H1 (cell line): ENCODE results near the gene SMAD7. TPM values are rescaled to one million over a fixed set of nuclear protein-coding genes. Genes with fewer than 3 reads are reported as not detected.

ENCODE experiments used
- BCL11A ChIP-seq, 2 experiments: IDR thresholded peaks; one replicate each; pipeline ENCODE4 v1.6.1; 2011; ENCODE audit warnings: low read depth in 2 of 2, low read length in 2 of 2, mild to moderate bottlenecking in 2 of 2
- CBX5 ChIP-seq: fragments of 300-800, 300-1000 bp; sonication (generic); IDR thresholded peaks from 2 replicates; pipeline ENCODE4 v1.7.1; 2016; ENCODE audit warnings: antibody characterized with exemption, low read length, low read depth
- CBX8 ChIP-seq: fragments of 300-800, 300-1000 bp; sonication (generic); IDR thresholded peaks from 2 replicates; pipeline ENCODE4 v1.7.1; 2016; ENCODE audit warnings: low read depth, low read length, borderline replicate concordance
- CEBPB ChIP-seq: IDR thresholded peaks from 2 replicates; pipeline ENCODE4 v1.6.1; 2012; ENCODE audit warnings: low read depth, low read length
- CTBP2 ChIP-seq: IDR thresholded peaks from 2 replicates; pipeline ENCODE4 v1.7.0; 2011; ENCODE audit warnings: borderline replicate concordance, mild to moderate bottlenecking, moderate library complexity, mixed read lengths, low read length; ENCODE audit not compliant: insufficient read depth, insufficient read length
- EP300 ChIP-seq, 2 experiments: IDR thresholded peaks; 1 replicate in 1 of 2; 2 replicates in 1 of 2; pipeline ENCODE4 v1.6.1; 2011 to 2012; ENCODE audit warnings: low read depth in 2 of 2, low read length in 2 of 2, mild to moderate bottlenecking in 2 of 2, borderline replicate concordance in 1 of 2, inconsistent platforms in 1 of 2, moderate library complexity in 1 of 2
- EZH2 ChIP-seq: fragments of 200-600 bp; sonication (generic); IDR thresholded peaks from 2 replicates; pipeline ENCODE4 v1.7.1; 2012; ENCODE audit warnings: low read depth, mild to moderate bottlenecking, moderate library complexity, low read length, inconsistent platforms; ENCODE audit not compliant: severe bottlenecking
- GABPA ChIP-seq: IDR thresholded peaks from 2 replicates; pipeline ENCODE4 v1.6.1; 2011; ENCODE audit warnings: mild to moderate bottlenecking, low read length, moderate library complexity, borderline replicate concordance; ENCODE audit not compliant: insufficient read depth
- MAFK ChIP-seq: IDR thresholded peaks from 2 replicates; pipeline ENCODE4 v1.6.1; 2012; ENCODE audit warnings: low read depth, mild to moderate bottlenecking, improper control_type of control experiment, low read length
- NANOG ChIP-seq: IDR thresholded peaks from 2 replicates; pipeline ENCODE4 v1.6.1; 2011; ENCODE audit warnings: low read length, low read depth, mild to moderate bottlenecking, inconsistent platforms; ENCODE audit not compliant: insufficient read depth, poor library complexity, severe bottlenecking
- PHF8 ChIP-seq: fragments of 200-600 bp; sonication (generic); conservative IDR thresholded peaks from 2 replicates; pipeline ENCODE4 v1.7.1; 2012; ENCODE audit warnings: low read depth, mild to moderate bottlenecking, inconsistent platforms, low read length, moderate library complexity
- POU5F1 ChIP-seq: IDR thresholded peaks from 2 replicates; pipeline ENCODE4 v1.6.1; 2011; ENCODE audit warnings: low read depth, mild to moderate bottlenecking, low read length, moderate library complexity
- RAD21 ChIP-seq, 2 experiments: IDR thresholded peaks in 1 of 2; conservative IDR thresholded peaks in 1 of 2; 2 replicates each; pipeline ENCODE4 v1.6.1; 2011; ENCODE audit warnings: low read depth in 2 of 2, low read length in 2 of 2, improper control_type of control experiment in 1 of 2, inconsistent platforms in 1 of 2, mild to moderate bottlenecking in 1 of 2, moderate library complexity in 1 of 2
- RFX5 ChIP-seq: IDR thresholded peaks from 2 replicates; pipeline ENCODE4 v1.6.1; 2011; ENCODE audit warnings: low read depth, low read length, improper control_type of control experiment, borderline replicate concordance
- RNF2 ChIP-seq: fragments of 200-900, 300-1000 bp; sonication (generic); IDR thresholded peaks from 2 replicates; pipeline ENCODE4 v1.7.1; 2016; ENCODE audit warnings: borderline replicate concordance, low read depth, mild to moderate bottlenecking, antibody characterized with exemption, low read length; ENCODE audit not compliant: poor library complexity, severe bottlenecking; ENCODE audit errors: missing control alignments
- RXRA ChIP-seq: IDR thresholded peaks from 2 replicates; pipeline ENCODE4 v1.6.1; 2011; ENCODE audit warnings: low read depth, mild to moderate bottlenecking, low read length, moderate library complexity; ENCODE audit not compliant: insufficient read depth
- TAF1 ChIP-seq: IDR thresholded peaks from 2 replicates; pipeline ENCODE4 v1.6.1; 2011; ENCODE audit warnings: mild to moderate bottlenecking, low read depth, low read length
- TBP ChIP-seq: IDR thresholded peaks from 2 replicates; pipeline ENCODE4 v1.6.1; 2011; ENCODE audit warnings: low read depth, low read length, improper control_type of control experiment
- polyA plus RNA-seq, 7 experiments: library from polyadenylated mRNA; depleted of rRNA in 3 of 7; stranded (reverse) in 5 of 7; unstranded in 2 of 7; fragments of >200 nt in 5 of 7; fragments of 200-250 nt in 2 of 7; gene quantifications; 1 replicate in 5 of 7; 2 replicates in 1 of 7; 4 replicates in 1 of 7; pipeline versions ENCODE4 v1.2.1 to v1.2.3, GENCODE V29; 2011 to 2013; ENCODE audit warnings: missing spikeins in 2 of 7, mixed read lengths in 2 of 7
- total RNA-seq: library from RNA; stranded (reverse); fragmentation: NEBNext Ultra II Directional; extraction: Animal tissue kit (Norgen Biotek cat#: 25700); gene quantifications from 2 replicates; pipeline ENCODE4 v1.2.1, GENCODE V29; 2021
- TF ChIP-seq, protein P1 (sequence below), 3 experiments: IDR thresholded peaks; 1 replicate in 2 of 3; 2 replicates in 1 of 3; pipeline versions ENCODE4 v1.5.1 to v1.6.1; 2011; ENCODE audit warnings: low read length in 3 of 3, mild to moderate bottlenecking in 3 of 3, inconsistent platforms in 2 of 3, low read depth in 1 of 3, moderate library complexity in 1 of 3; ENCODE audit not compliant: insufficient read depth in 1 of 3; ENCODE audit errors: control extremely low read depth in 1 of 3

The SMAD7 gene
- total and polyA plus RNA-seq, 2 of the 8 experiments (the other 6 are each of a cell fraction or from before 2014, with no cell fraction given): 6.5 to 15.5 TPM

DNA sequence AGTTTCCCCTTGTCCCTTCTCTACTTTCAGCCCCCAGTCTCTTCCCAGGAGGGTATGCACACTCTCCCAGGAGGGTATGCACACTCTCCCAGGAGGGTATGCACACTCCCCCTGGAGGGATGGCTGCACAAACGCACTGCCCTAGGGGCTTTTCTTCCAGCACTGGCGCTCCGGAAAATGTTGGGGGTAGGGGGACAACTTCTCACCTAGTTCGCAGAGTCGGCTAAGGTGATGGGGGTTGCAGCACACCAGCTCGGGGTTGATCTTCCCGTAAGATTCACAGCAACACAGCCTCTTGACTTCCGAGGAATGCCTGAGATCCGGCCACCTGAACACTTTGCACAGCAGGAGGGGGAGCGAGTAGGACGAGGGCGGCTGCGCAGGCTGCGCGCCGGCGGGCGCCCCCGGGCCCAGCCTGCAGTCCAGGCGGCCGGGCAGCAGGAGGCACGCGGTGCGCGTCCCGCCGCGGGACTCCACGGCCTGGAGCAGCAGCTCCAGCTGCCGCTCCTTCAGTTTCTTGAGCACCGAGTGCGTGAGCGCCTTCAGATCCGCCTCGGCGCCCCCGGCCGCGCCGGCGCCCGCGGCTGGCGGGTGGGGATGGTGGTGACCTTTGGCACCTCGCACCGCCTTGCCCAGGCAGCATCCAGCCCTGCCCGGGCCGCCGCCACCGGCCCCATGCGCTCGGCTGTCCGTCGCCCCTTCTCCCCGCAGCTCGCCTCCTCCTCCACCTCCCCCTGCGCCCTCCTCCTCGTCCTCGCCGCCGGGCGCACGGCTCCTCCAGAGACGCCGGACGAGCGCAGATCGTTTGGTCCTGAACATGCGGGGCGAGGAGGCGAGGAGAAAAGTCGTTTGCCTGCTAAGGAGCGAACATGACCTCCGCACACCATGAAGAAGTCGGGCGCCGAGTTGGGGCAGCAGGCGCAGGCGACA, 894 bp downstream of the SMAD7 start (continued):
- TF ChIP-seq RAD21 (IDR thresholded peaks at IDR 0.05 in 1 of 2, conservative IDR thresholded peaks at IDR 0.05 in 1 of 2; ENCODE audit: low read depth in 2 of 2, low read length in 2 of 2) (no peak), EZH2 (peak; percentile 27), CTBP2 (peak; percentile 51), PHF8 (no peak), POU5F1 (no peak), CBX8 (no peak), GABPA (peak; percentile 45; the same call in 1 of the 2 replicates), RXRA (no peak), RNF2 (peak; percentile 56), EP300 (IDR thresholded peaks at IDR 0.05; ENCODE audit: borderline replicate concordance in 1 of 2, low read depth in 2 of 2, low read length in 2 of 2) (no peak), CEBPB (no peak), BCL11A (IDR thresholded peaks at IDR 0.05; ENCODE audit: low read depth in 2 of 2, low read length in 2 of 2) (no peak), RFX5 (no peak), NANOG (peak; percentile 1), MAFK (no peak), CBX5 (no peak), TAF1 (no peak), TBP (no peak)
- TF ChIP-seq, protein P1, sequence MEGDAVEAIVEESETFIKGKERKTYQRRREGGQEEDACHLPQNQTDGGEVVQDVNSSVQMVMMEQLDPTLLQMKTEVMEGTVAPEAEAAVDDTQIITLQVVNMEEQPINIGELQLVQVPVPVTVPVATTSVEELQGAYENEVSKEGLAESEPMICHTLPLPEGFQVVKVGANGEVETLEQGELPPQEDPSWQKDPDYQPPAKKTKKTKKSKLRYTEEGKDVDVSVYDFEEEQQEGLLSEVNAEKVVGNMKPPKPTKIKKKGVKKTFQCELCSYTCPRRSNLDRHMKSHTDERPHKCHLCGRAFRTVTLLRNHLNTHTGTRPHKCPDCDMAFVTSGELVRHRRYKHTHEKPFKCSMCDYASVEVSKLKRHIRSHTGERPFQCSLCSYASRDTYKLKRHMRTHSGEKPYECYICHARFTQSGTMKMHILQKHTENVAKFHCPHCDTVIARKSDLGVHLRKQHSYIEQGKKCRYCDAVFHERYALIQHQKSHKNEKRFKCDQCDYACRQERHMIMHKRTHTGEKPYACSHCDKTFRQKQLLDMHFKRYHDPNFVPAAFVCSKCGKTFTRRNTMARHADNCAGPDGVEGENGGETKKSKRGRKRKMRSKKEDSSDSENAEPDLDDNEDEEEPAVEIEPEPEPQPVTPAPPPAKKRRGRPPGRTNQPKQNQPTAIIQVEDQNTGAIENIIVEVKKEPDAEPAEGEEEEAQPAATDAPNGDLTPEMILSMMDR (IDR thresholded peaks at IDR 0.05; ENCODE audit: control extremely low read depth in 1 of 3, insufficient read depth in 1 of 3, low read depth in 1 of 3, low read length in 3 of 3): peak in 1 of 3 experiments; percentile 10; a peak in 1 of 4 replicates
